HAP-1 (cell line): ENCODE measurements around the gene JAK1.

Experiments used
- DNase-seq, 2 experiments: peaks; one replicate each; pipeline ENCODE4 v3.0.0-alpha.2; 2016 to 2020; ENCODE audit warnings: low spot score in 2 of 2
- H3K27me3 ChIP-seq: fragments of 250-450 bp; sonication (Bioruptor Pico); 2 replicates; pipeline ENCODE4 v1.5.1; 2020; ENCODE audit warnings: low read depth, mild to moderate bottlenecking, moderate library complexity
- H3K36me3 ChIP-seq: fragments of 250-450 bp; sonication (Bioruptor Pico); replicated peaks from 2 replicates; pipeline ENCODE4 v1.5.1; 2020; ENCODE audit warnings: mild to moderate bottlenecking
- H3K4me1 ChIP-seq: fragments of 250-450 bp; sonication (Bioruptor Pico); 2 replicates; pipeline ENCODE4 v1.5.1; 2020; ENCODE audit warnings: mild to moderate bottlenecking
- H3K4me3 ChIP-seq: fragments of 250-450 bp; sonication (Bioruptor Pico); 2 replicates; pipeline ENCODE4 v1.5.1; 2020; ENCODE audit warnings: mild to moderate bottlenecking, moderate library complexity
- H3K9me3 ChIP-seq: fragments of 250-450 bp; sonication (Bioruptor Pico); 2 replicates; pipeline ENCODE4 v1.5.1; 2020; ENCODE audit warnings: mild to moderate bottlenecking, moderate library complexity
- in situ Hi-C: fragments of 300-500 bp; cut with MboI; formaldehyde crosslinking; loops from 3 replicates; pipeline ENCODE4 v1.14.3; 2020; ENCODE audit warnings: low sequenced_read_pairs, inconsistent platforms, mixed read lengths

The JAK1 gene

GRCh38 chr1:64878931-64879611 is 87.3 kb downstream of the JAK1 start:
- no peaks in the 10 kb centered on the region for H3K36me3 ChIP-seq
- no peak overlapping the region for H3K4me3 ChIP-seq
- H3K4me1 ChIP-seq: no peaks in the 10 kb centered on the region
- no peaks in the 10 kb centered on the region for H3K27me3 ChIP-seq
- in situ Hi-C loops: no loop called here
- no peak for DNase-seq
- no peaks in the 10 kb centered on the region for H3K9me3 ChIP-seq

GRCh38 chr1:64878090-64878489 is 88.3 kb downstream of the JAK1 start:
- no peaks in the 10 kb centered on the region for H3K27me3 ChIP-seq
- DNase-seq: no peak
- H3K4me1 ChIP-seq: no peaks in the 10 kb centered on the region
- in situ Hi-C loops: no loop called here
- no peaks in the 10 kb centered on the region for H3K36me3 ChIP-seq
- H3K4me3 ChIP-seq: no peak overlapping the region
- H3K9me3 ChIP-seq: no peaks in the 10 kb centered on the region

DNA sequence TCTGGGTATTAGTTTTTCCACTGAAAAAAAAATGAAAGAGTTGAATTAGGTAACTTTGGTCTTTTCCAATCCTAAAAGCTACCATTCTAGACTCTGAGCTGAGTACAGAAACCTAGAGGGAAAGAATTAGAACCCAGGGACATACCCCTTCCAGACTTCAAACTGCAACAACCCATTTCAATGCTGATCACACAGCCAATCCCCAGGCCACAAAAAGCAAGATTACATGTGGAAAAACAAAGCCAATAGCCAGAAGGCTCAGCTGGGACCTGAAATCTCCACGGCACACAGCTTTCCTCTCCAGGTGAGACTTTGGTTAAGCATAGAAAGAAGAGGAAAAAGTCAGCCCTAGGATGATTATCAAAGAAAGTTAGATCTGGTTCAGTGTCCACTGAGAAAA is 88.8 kb downstream of the JAK1 start:
- in situ Hi-C loops: no loop called here
- no peaks in the 10 kb centered on the region for H3K36me3 ChIP-seq
- H3K9me3 ChIP-seq: no peaks in the 10 kb centered on the region
- no peak overlapping the region for H3K4me3 ChIP-seq
- H3K4me1 ChIP-seq: no peaks in the 10 kb centered on the region
- DNase-seq: no peak
- no peaks in the 10 kb centered on the region for H3K27me3 ChIP-seq

DNA sequence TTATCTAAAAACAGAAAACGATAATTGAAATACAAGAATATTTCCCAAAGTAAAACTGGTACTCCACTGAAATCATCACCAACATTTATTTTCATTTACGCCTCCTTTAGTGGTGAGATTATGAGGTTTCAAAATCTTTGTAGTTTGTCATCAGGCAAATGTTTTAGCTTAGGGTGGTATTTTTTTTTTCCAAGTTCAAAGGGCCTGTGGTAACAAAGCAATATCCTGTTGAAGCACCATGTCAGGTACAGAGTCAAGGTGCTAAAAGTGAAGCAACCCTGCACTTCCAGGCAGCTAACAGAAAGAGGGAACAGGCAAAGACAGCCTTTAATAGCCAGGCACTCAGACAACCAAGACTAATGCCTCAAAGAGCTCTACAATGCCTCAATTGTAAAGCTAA is 89.2 kb downstream of the JAK1 start:
- no peaks in the 10 kb centered on the region for H3K27me3 ChIP-seq
- in situ Hi-C loops: no loop called here

GRCh38 chr1:64875606-64876005 is 90.7 kb downstream of the JAK1 start:
- no peaks in the 10 kb centered on the region for H3K27me3 ChIP-seq
- in situ Hi-C loops: no loop called here
- H3K9me3 ChIP-seq: no peaks in the 10 kb centered on the region
- H3K4me1 ChIP-seq: no peaks in the 10 kb centered on the region
- no peaks in the 10 kb centered on the region for H3K36me3 ChIP-seq
- no peak for DNase-seq
- H3K4me3 ChIP-seq: no peak overlapping the region

More for the DNA sequence above, 89.2 kb downstream of the JAK1 start:
- H3K4me3 ChIP-seq: no peak overlapping the region
- no peaks in the 10 kb centered on the region for H3K4me1 ChIP-seq
- no peaks in the 10 kb centered on the region for H3K36me3 ChIP-seq
- H3K9me3 ChIP-seq: no peaks in the 10 kb centered on the region
- DNase-seq: no peak

DNA sequence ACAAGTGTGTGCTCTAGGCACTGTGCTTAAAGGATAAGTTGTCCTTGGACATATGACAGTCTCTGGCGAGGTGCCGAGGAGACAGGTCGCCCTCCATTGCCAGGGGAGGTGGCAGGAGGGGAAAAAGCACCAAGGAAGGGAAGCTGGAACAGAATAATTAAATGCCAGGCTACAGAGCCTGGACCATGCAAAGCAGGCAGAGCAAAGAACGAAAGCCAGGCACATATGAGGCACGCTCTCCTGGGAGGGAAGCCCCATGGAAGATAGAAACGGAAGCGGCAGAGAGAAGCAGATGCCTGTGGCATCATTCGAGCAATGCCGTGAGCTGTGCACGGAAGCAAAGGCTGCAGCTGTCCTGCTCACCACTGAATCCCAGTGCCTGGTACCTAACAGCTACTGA is 91.2 kb downstream of the JAK1 start:
- Histone ChIP-seq H3K27me3 (no peaks in the 10 kb centered on the region), H3K4me3 (no peak overlapping the region), H3K36me3 (no peaks in the 10 kb centered on the region), H3K9me3 (no peaks in the 10 kb centered on the region), H3K4me1 (no peaks in the 10 kb centered on the region)
- DNase-seq: no peak
- in situ Hi-C loops: no loop called here

DNA sequence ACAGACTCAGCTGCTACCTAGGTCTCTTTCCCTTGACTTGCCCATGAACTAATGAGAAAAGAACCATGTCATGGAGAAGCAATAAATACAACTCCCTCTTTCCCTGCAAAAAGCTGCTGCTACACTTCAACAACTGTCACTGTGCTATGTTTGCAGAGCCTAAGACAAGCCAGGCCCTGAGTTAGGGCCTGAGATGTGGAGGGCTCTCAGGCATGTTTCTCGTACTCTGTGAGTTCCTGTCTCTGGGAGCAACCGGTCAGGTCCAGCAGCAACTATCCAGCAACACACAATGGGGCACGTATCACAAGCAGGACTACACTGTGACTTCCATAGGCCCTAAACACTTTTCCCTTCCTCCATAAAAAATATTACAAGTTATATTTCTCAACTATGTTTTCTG is 91.7 kb downstream of the JAK1 start:
- Histone ChIP-seq H3K4me3 (no peak overlapping the region), H3K4me1 (no peaks in the 10 kb centered on the region), H3K36me3 (no peaks in the 10 kb centered on the region), H3K27me3 (no peaks in the 10 kb centered on the region), H3K9me3 (no peaks in the 10 kb centered on the region)
- in situ Hi-C loops: no loop called here
- DNase-seq: no peak

DNA sequence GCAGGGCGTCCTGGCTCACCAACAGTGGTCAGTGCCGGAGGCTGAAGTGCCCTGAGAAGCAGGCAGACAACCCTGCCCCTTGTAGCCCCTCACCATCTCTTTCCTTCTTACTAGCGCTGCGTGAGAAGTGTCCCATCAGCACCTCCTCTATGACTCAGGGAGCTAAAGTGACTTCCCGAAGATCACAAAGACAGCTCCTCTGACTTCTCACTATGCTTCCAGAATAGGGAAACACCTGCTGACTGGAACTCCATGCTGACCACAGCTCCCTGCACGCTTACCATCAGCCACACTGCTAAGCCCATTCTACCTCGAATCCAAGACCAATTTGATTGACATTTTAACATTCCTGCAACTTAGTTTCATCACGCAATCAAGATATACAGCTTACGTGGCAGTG is 92.8 kb downstream of the JAK1 start:
- in situ Hi-C loops: no loop called here
- DNase-seq: no peak
- Histone ChIP-seq H3K4me1 (no peaks in the 10 kb centered on the region), H3K36me3 (no peaks in the 10 kb centered on the region), H3K9me3 (no peaks in the 10 kb centered on the region), H3K4me3 (no peak overlapping the region), H3K27me3 (no peaks in the 10 kb centered on the region)

- no peak for DNase-seq
- Histone ChIP-seq H3K27me3 (no peaks in the 10 kb centered on the region), H3K4me1 (no peaks in the 10 kb centered on the region), H3K36me3 (no peaks in the 10 kb centered on the region), H3K4me3 (no peak overlapping the region), H3K9me3 (no peaks in the 10 kb centered on the region)
- in situ Hi-C loops: no loop called here
Observed at GRCh38 chr1:64872067-64872466, 94.3 kb downstream of the JAK1 start.

DNA sequence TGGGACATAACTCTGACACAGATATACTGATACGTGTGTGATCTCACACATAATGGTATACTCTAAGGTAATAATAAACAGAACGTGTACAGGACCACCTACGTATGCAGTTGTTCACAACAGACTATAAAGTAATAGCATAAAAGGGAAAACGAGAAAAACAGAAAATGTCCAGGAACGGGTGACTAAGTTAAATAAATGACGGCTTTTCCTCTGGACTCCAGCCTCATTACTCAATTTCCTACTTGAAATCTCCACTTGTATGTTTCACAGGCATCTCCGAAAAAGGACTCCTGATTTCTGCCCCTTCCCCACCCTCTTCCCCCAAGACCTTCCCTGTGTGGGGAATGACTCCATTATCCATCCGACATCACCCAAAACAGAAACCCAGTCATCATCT is 95.1 kb downstream of the JAK1 start:
- Histone ChIP-seq H3K4me3 (no peak overlapping the region), H3K27me3 (no peaks in the 10 kb centered on the region), H3K9me3 (no peaks in the 10 kb centered on the region), H3K36me3 (no peaks in the 10 kb centered on the region), H3K4me1 (no peaks in the 10 kb centered on the region)
- no peak for DNase-seq
- in situ Hi-C loops: no loop called here

- H3K9me3 ChIP-seq: no peaks in the 10 kb centered on the region
- DNase-seq: no peak
- H3K4me3 ChIP-seq: no peak overlapping the region
- peaks cover 4% of the 10 kb centered on the region for H3K36me3 ChIP-seq
- H3K27me3 ChIP-seq: no peaks in the 10 kb centered on the region
- in situ Hi-C loops: no loop called here
- no peaks in the 10 kb centered on the region for H3K4me1 ChIP-seq
Observed at GRCh38 chr1:64867266-64867665, 99.1 kb downstream of the JAK1 start.

DNA sequence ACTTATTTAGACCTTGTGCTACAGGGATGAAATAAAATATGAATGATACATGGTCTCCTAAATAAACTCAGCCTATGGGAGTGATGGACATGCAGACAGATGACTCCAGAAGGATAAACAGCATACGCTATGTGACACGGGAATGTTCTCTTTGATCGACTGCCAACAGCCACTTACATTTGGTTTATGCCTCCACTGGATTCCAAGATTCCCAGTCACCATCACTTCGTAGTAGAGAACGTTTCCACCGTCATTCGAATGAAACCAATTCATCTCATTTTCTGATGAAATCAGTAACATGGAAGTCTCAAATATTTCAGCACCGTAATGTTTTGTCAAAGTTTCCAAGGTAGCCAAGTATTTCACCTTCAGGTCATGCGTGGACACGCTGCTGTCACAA is 99.7 kb downstream of the JAK1 start:
- Histone ChIP-seq H3K4me3 (no peak overlapping the region), H3K27me3 (no peaks in the 10 kb centered on the region), H3K4me1 (no peaks in the 10 kb centered on the region), H3K36me3 (peaks cover 4% of the 10 kb centered on the region), H3K9me3 (no peaks in the 10 kb centered on the region)
- in situ Hi-C loops: no loop called here
- DNase-seq: no peak

DNA sequence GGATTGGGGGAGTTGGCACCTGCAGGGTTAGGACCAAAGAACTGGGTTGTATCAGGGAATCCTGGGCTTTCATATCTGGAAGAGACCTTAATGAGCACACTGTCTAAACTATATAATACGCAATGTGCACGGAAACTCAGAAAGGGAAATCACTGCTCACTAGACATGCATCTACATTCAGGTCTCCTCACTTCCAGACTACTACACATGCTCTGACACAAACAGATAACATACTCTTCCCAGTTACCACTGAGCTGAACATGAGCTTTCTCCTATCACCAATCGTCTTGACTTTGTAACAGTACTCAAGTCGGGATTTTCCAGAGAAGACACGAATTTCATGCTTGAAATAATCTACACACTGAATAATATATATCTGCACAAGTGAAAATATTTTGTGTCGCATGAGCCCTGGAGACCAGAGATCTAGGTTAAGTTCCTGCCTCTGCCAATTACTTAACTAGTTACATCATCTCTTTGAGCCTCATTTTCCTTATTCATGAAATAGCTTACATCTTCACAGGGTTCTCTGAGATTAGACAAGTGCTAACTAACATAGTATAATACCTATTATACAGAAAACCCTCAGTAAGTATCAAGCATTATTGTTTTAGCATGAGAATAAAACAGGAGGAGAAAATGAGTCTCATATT is 101.1 kb downstream of the JAK1 start:
- no peaks in the 10 kb centered on the region for H3K4me1 ChIP-seq
- H3K9me3 ChIP-seq: no peaks in the 10 kb centered on the region
- in situ Hi-C loops: no loop called here
- no peaks in the 10 kb centered on the region for H3K27me3 ChIP-seq
- no peak for DNase-seq
- no peak overlapping the region for H3K4me3 ChIP-seq
- H3K36me3 ChIP-seq: peaks cover 4% of the 10 kb centered on the region

GRCh38 chr1:64864018-64864940 is 102.1 kb downstream of the JAK1 start:
- H3K36me3 ChIP-seq: peaks cover 4% of the 10 kb centered on the region
- no peaks in the 10 kb centered on the region for H3K9me3 ChIP-seq
- in situ Hi-C loops: no loop called here
- no peaks in the 10 kb centered on the region for H3K27me3 ChIP-seq
- no peak for DNase-seq
- no peaks in the 10 kb centered on the region for H3K4me1 ChIP-seq
- no peak overlapping the region for H3K4me3 ChIP-seq
